ENCODE measurements around the gene GPR141. TPM values are rescaled to one million over a fixed set of nuclear protein-coding genes. Genes with fewer than 3 reads are reported as not detected.

Gene GPR141
- total RNA-seq, 4 donors from 2014 or later: 0.80 to 2.5 TPM; not detected in 2

DNA sequence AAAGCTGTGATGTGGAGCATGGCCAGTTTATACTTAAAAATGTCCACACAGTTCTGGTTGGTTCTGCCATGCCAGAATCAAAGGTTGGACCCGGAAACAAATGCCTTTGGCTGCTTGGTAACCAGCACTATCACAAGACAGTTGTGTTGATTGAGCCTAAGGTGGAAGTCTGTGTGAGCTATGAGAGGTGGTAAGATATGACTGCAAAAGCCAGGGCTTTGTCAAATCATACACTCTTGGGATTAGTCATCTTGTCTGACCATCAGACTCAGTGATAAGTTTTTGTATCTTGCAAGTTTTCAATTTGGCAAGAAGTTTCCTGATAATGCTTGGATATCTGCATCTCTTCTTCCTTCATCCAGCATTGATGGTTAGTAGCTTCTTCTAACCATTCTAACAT is 35.5 kb downstream of the GPR141 start:
- DNase-seq (ENCODE audit: extremely low spot score): no peak
- Histone ChIP-seq H3K27ac (replicated peaks in 1 of 4) (no peak overlapping the region), H3K36me3 (no peaks in the 10 kb centered on the region), H3K9me3 (no peaks in the 10 kb centered on the region), H3K4me1 (peaks cover 0 to 8% (median 0%) of the 10 kb centered on the region in 4 donors), H3K4me3 (no peak overlapping the region), H3K27me3 (no peaks in the 10 kb centered on the region)
- intact Hi-C loops (cut with DNase I): no loop called here
- no peak for TF ChIP-seq EP300 (IDR thresholded peaks at IDR 0.05)
- no peak for TF ChIP-seq POLR2AphosphoS5 (IDR thresholded peaks at IDR 0.05)
- TF ChIP-seq, protein P1, sequence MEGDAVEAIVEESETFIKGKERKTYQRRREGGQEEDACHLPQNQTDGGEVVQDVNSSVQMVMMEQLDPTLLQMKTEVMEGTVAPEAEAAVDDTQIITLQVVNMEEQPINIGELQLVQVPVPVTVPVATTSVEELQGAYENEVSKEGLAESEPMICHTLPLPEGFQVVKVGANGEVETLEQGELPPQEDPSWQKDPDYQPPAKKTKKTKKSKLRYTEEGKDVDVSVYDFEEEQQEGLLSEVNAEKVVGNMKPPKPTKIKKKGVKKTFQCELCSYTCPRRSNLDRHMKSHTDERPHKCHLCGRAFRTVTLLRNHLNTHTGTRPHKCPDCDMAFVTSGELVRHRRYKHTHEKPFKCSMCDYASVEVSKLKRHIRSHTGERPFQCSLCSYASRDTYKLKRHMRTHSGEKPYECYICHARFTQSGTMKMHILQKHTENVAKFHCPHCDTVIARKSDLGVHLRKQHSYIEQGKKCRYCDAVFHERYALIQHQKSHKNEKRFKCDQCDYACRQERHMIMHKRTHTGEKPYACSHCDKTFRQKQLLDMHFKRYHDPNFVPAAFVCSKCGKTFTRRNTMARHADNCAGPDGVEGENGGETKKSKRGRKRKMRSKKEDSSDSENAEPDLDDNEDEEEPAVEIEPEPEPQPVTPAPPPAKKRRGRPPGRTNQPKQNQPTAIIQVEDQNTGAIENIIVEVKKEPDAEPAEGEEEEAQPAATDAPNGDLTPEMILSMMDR (IDR thresholded peaks at IDR 0.05): no peak
- no peak for TF ChIP-seq POLR2A (IDR thresholded peaks at IDR 0.05; ENCODE audit: low read depth)
- whole genome bisulfite sequencing: 90% methylated on average over 1 of the region's 1 CpG

DNA sequence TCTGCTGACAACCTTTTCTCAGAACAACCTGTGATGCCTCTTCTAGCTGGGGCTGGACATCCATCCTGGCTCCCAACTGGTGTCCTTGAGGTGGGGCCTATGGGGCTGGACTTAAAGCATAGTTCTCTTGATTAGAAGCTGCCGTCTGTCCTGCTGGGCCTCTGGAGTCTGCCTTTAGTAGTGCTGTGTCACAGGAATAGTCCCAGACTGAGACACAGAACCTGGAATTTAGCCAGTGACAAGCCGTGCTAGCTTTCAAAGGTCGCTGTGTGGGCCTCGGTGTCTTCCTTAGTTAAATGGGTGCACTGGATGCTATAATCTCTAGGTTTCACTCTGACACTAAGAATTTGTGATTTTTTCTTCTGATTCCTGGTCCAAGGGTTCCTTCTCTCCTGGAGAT is 41.2 kb downstream of the GPR141 start:
- Histone ChIP-seq H3K27me3 (no peaks in the 10 kb centered on the region), H3K36me3 (no peaks in the 10 kb centered on the region), H3K9me3 (no peaks in the 10 kb centered on the region), H3K4me3 (no peak overlapping the region), H3K27ac (replicated peaks in 1 of 4) (no peak overlapping the region), H3K4me1 (peaks cover 7 to 22% (median 13%) of the 10 kb centered on the region in 4 donors)
- intact Hi-C loops (cut with DNase I): no loop called here
- 83% methylated on average over 3 of the region's 4 CpGs for WGBS
- TF ChIP-seq EP300 (IDR thresholded peaks at IDR 0.05) (no peak), POLR2A (IDR thresholded peaks at IDR 0.05; ENCODE audit: low read depth) (no peak), POLR2AphosphoS5 (IDR thresholded peaks at IDR 0.05) (no peak)
- TF ChIP-seq, protein P1 (IDR thresholded peaks at IDR 0.05): no peak
- DNase-seq (ENCODE audit: extremely low spot score): no peak

DNA sequence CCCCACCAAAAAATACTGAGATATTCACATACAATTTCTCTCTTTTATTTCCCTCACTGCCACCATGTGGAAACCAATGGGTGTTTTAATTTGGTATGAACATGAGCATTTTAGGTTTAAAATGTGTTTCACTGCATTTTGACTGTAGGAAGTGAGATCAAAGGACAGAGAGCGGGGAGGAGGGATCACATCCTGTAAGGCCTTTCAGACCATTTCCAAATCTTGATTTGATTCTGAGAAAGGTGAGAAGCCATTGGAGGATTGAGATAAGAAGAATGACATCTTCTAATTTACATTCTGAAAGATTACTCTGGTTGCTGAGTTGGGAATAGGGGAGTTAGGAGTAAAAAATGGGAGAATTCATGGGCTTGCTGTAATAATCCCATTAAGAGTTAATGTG is 42.5 kb downstream of the GPR141 start:
- WGBS: 81% methylated on average over 1 of the region's 1 CpG
- TF ChIP-seq EP300 (IDR thresholded peaks at IDR 0.05): no peak
- TF ChIP-seq, protein P1 (IDR thresholded peaks at IDR 0.05): no peak
- TF ChIP-seq POLR2A (IDR thresholded peaks at IDR 0.05; ENCODE audit: low read depth): no peak
- TF ChIP-seq POLR2AphosphoS5 (IDR thresholded peaks at IDR 0.05): no peak
- H3K27me3 ChIP-seq: no peaks in the 10 kb centered on the region
- intact Hi-C loops (cut with DNase I): no loop called here
- peaks cover 10 to 35% (median 24%) of the 10 kb centered on the region in 4 donors for H3K4me1 ChIP-seq
- no peaks in the 10 kb centered on the region for H3K36me3 ChIP-seq
- no peak overlapping the region for H3K27ac ChIP-seq (replicated peaks in 1 of 4)
- H3K4me3 ChIP-seq: no peak overlapping the region
- no peaks in the 10 kb centered on the region for H3K9me3 ChIP-seq
- DNase-seq (ENCODE audit: extremely low spot score): no peak

DNA sequence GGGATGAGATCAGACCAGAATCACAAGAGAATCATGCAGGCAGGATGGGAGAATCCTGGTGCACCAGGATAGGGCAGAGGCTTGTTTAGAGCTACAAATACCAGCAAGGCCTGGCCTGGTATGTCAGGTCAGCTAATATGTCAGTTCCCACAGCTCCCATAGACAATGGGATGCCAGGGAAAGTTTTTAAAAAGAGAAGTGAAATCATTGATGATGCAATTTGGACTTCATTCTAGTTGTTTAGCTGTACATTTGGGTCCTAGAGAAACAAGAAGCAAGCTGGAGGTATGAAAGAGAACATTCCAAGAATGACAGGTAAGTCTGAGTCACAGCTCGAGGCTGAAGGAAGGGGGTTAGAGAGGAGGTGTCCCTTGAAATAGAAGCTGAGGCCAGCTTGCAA is 45.2 kb downstream of the GPR141 start:
- no peak for DNase-seq (ENCODE audit: extremely low spot score)
- intact Hi-C loops (cut with DNase I): no loop called here
- TF ChIP-seq POLR2A (IDR thresholded peaks at IDR 0.05; ENCODE audit: low read depth) (no peak), POLR2AphosphoS5 (IDR thresholded peaks at IDR 0.05) (no peak), EP300 (IDR thresholded peaks at IDR 0.05) (no peak)
- TF ChIP-seq, protein P1 (IDR thresholded peaks at IDR 0.05): no peak
- Histone ChIP-seq H3K27me3 (no peaks in the 10 kb centered on the region), H3K4me3 (no peak overlapping the region), H3K9me3 (no peaks in the 10 kb centered on the region), H3K36me3 (no peaks in the 10 kb centered on the region), H3K27ac (replicated peaks in 1 of 4) (peak overlapping the region in 3 of 4 donors; percentile 8 to 61 (median 9)), H3K4me1 (peaks cover 14 to 39% (median 33%) of the 10 kb centered on the region in 4 donors)
- WGBS: 40% methylated on average over 1 of the region's 1 CpG

DNA sequence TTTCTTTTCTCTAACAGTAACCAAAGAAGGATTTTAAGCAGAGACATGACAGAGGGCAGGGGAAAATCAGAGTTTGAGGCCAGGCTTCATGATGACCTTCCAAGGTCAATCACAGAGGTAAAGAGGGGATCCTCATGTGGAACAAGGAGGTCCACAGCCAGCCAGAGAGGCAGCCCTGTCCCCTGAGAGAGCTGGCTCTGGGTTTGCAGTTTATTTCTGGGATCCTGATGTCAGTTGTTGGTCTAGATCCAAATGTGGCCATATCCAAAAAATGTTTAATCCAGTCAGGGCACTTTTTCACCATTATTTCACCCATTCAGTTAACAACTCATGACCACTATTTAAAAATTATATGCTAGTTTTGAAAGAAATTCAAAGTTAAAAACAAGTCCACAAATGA is 45.6 kb downstream of the GPR141 start:
- TF ChIP-seq POLR2A (IDR thresholded peaks at IDR 0.05; ENCODE audit: low read depth) (no peak), POLR2AphosphoS5 (IDR thresholded peaks at IDR 0.05) (no peak), EP300 (IDR thresholded peaks at IDR 0.05) (no peak)
- TF ChIP-seq, protein P1 (IDR thresholded peaks at IDR 0.05): no peak
- DNase-seq (ENCODE audit: extremely low spot score): no peak
- Histone ChIP-seq H3K4me3 (no peak overlapping the region), H3K4me1 (peaks cover 14 to 39% (median 33%) of the 10 kb centered on the region in 4 donors), H3K27me3 (no peaks in the 10 kb centered on the region), H3K36me3 (no peaks in the 10 kb centered on the region), H3K9me3 (no peaks in the 10 kb centered on the region), H3K27ac (replicated peaks in 1 of 4) (peak overlapping the region in 3 of 4 donors; percentile 8 to 61 (median 9))
- intact Hi-C loops (cut with DNase I): no loop called here
